Keratinocyte (primary cell): Measurements from ENCODE around the gene ZHX3. TPM values are rescaled to one million over a fixed set of nuclear protein-coding genes. Genes with fewer than 3 reads are reported as not detected.

Experiments used
- DNase-seq: peaks from one replicate; pipeline ENCODE4 v3.0.0-alpha.2; 2011; ENCODE audit warnings: low read depth, missing footprints, low spot score
- FAIRE-seq: peaks from 2 replicates; lab custom pipeline; 2011; peaks lifted over from hg19 to GRCh38; lab: Jason Lieb, UNC
- H2AFZ ChIP-seq: 2 replicates; pipeline ENCODE4 v1.6.0; 2012; ENCODE audit warnings: low read length, control low read depth, inconsistent platforms; ENCODE audit not compliant: control insufficient read depth
- H3K27ac ChIP-seq: 2 replicates; pipeline ENCODE4 v1.5.1; 2011; ENCODE audit warnings: low read length; ENCODE audit not compliant: control insufficient read depth, insufficient read depth
- H3K27me3 ChIP-seq: 3 replicates; pipeline ENCODE4 v1.6.0; 2011; ENCODE audit warnings: low read length; ENCODE audit not compliant: control insufficient read depth, insufficient read depth; ENCODE audit errors: extremely low read depth
- H3K36me3 ChIP-seq, 2 experiments: 2 replicates in 1 of 2; 3 replicates in 1 of 2; pipeline ENCODE4 v1.5.1; 2011; ENCODE audit warnings: low read length in 2 of 2, mild to moderate bottlenecking in 1 of 2; ENCODE audit not compliant: control insufficient read depth in 2 of 2, insufficient read depth in 2 of 2; ENCODE audit errors: extremely low read depth in 1 of 2
- H3K4me1 ChIP-seq: 3 replicates; pipeline ENCODE4 v1.5.1; 2011; ENCODE audit warnings: low read length; ENCODE audit not compliant: control insufficient read depth, insufficient read depth; ENCODE audit errors: extremely low read depth
- H3K4me2 ChIP-seq: 3 replicates; pipeline ENCODE4 v1.6.0; 2011; ENCODE audit warnings: low read depth, low read length; ENCODE audit not compliant: control insufficient read depth, insufficient read depth; ENCODE audit errors: extremely low read depth
- H3K4me3 ChIP-seq, 3 experiments: fragments of 200-600 bp in 1 of 3; sonication (generic) in 1 of 3; 2 replicates in 2 of 3; 3 replicates in 1 of 3; pipeline ENCODE4 v1.5.1; 2011 to 2016; ENCODE audit warnings: low read length in 3 of 3, mild to moderate bottlenecking in 3 of 3, control low read depth in 2 of 3, inconsistent platforms in 1 of 3, low read depth in 1 of 3, mixed read lengths in 1 of 3, mixed run types in 1 of 3, moderate library complexity in 1 of 3; ENCODE audit not compliant: control insufficient read depth in 2 of 3, insufficient read depth in 2 of 3; ENCODE audit errors: extremely low read depth in 1 of 3
- H3K79me2 ChIP-seq: 2 replicates; pipeline ENCODE4 v1.6.0; 2012; ENCODE audit warnings: low read length; ENCODE audit not compliant: control insufficient read depth, insufficient read depth
- H3K9ac ChIP-seq: 3 replicates; pipeline ENCODE4 v1.6.0; 2011; ENCODE audit warnings: low read length; ENCODE audit not compliant: control insufficient read depth, insufficient read depth; ENCODE audit errors: extremely low read depth
- H3K9me1 ChIP-seq: 3 replicates; pipeline ENCODE4 v1.6.0; 2011; ENCODE audit warnings: low read length; ENCODE audit not compliant: control insufficient read depth, insufficient read depth; ENCODE audit errors: extremely low read depth
- H3K9me3 ChIP-seq: 2 replicates; pipeline ENCODE4 v1.5.1; 2012; ENCODE audit warnings: low read depth, low read length; ENCODE audit not compliant: control insufficient read depth
- H4K20me1 ChIP-seq: 3 replicates; pipeline ENCODE4 v1.6.0; 2011; ENCODE audit warnings: low read length; ENCODE audit not compliant: control insufficient read depth, insufficient read depth; ENCODE audit errors: extremely low read depth
- CTCF ChIP-seq, 3 experiments: IDR thresholded peaks in 1 of 3; conservative IDR thresholded peaks in 1 of 3; optimal IDR thresholded peaks in 1 of 3; 2 replicates in 2 of 3; 3 replicates in 1 of 3; pipeline versions ENCODE3 to v1.5.1; 2011; ENCODE audit warnings: low read length in 3 of 3, mild to moderate bottlenecking in 3 of 3, moderate library complexity in 2 of 3, control low read depth in 1 of 3, inconsistent platforms in 1 of 3; ENCODE audit not compliant: insufficient read depth in 2 of 3; ENCODE audit errors: extremely low read depth in 1 of 3
- EZH2 ChIP-seq: IDR thresholded peaks from one replicate; pipeline ENCODE4 v1.6.1; 2012; ENCODE audit warnings: inconsistent platforms, mild to moderate bottlenecking, low read length, moderate library complexity
- dilution Hi-C: fragments of 300-500 bp; cut with MboI; formaldehyde crosslinking; loops from one replicate; pipeline ENCODE4 v1.7.0; 2020; ENCODE audit warnings: low sequenced_read_pairs; ENCODE audit not compliant: extremely low pct_ligation_motif_present
- polyA plus RNA-seq, 5 experiments: library from polyadenylated mRNA; depleted of rRNA in 3 of 5; stranded (reverse) in 3 of 5; stranded (forward) in 1 of 5; unstranded in 1 of 5; fragments of >200 nt; gene quantifications; 1 replicate in 1 of 5; 2 replicates in 3 of 5; 3 replicates in 1 of 5; pipeline versions ENCODE4 v1.2.1 to v1.2.3, GENCODE V29; 2011 to 2012; ENCODE audit warnings: missing spikeins in 2 of 5, low read depth in 1 of 5, low replicate concordance in 1 of 5

The ZHX3 gene
- polyA plus RNA-seq, 1 donor (not counting 4 experiments of a cell fraction or from before 2014, with no cell fraction given), result 16.5 TPM

GRCh38 chr20:41140226-41141133 is 177.1 kb downstream of the ZHX3 start:
- Histone ChIP-seq H3K4me1 (peaks cover 22% of the 10 kb centered on the region), H2AFZ (no peak overlapping the region), H3K27ac (no peak overlapping the region), H4K20me1 (peaks cover 10% of the 10 kb centered on the region), H3K27me3 (no peaks in the 10 kb centered on the region), H3K4me2 (no peak overlapping the region), H3K9ac (no peak overlapping the region), H3K9me1 (peaks cover 3% of the 10 kb centered on the region), H3K36me3 (peaks cover 0 to 2% of the 10 kb centered on the region in 2 experiments), H3K9me3 (no peaks in the 10 kb centered on the region), H3K4me3 (no peak overlapping the region), H3K79me2 (peaks cover 81% of the 10 kb centered on the region)
- no peak for TF ChIP-seq EZH2
- TF ChIP-seq CTCF (optimal IDR thresholded peaks at IDR 0.05 in 1 of 3, IDR thresholded peaks at IDR 0.05 in 1 of 3, conservative IDR thresholded peaks at IDR 0.05 in 1 of 3; ENCODE audit: extremely low read depth in 1 of 3, insufficient read depth in 2 of 3, low read length in 3 of 3), result no peak
- DNase-seq, result no peak
- no peak for FAIRE-seq
- dilution Hi-C loops, result no loop called here

- peak overlapping the region; percentile 82 for H3K9ac ChIP-seq
- no peaks in the 10 kb centered on the region for H3K9me3 ChIP-seq
- no peak overlapping the region for H3K27ac ChIP-seq
- H3K27me3 ChIP-seq, result no peaks in the 10 kb centered on the region
- dilution Hi-C loops, result no loop called here
- TF ChIP-seq EZH2 (no peak), CTCF (optimal IDR thresholded peaks at IDR 0.05 in 1 of 3, IDR thresholded peaks at IDR 0.05 in 1 of 3, conservative IDR thresholded peaks at IDR 0.05 in 1 of 3; ENCODE audit: extremely low read depth in 1 of 3, insufficient read depth in 2 of 3, low read length in 3 of 3) (no peak)
- peaks cover 33% of the 10 kb centered on the region for H3K4me1 ChIP-seq
- H3K4me3 ChIP-seq, result peak overlapping the region; percentile 69 to 78 (median 72)
- H3K4me2 ChIP-seq, result peak overlapping the region; percentile 94
- H3K36me3 ChIP-seq, result peaks cover 0 to 2% of the 10 kb centered on the region in 2 experiments
- peaks cover 3% of the 10 kb centered on the region for H3K9me1 ChIP-seq
- FAIRE-seq, result no peak
- peaks cover 10% of the 10 kb centered on the region for H4K20me1 ChIP-seq
- H2AFZ ChIP-seq, result no peak overlapping the region
- H3K79me2 ChIP-seq, result peaks cover 71% of the 10 kb centered on the region
- no peak for DNase-seq
Observed at GRCh38 chr20:41139227-41140093, 178.1 kb downstream of the ZHX3 start.
